ENCODE measurements around the gene SERPINE2. TPM values are rescaled to one million over a fixed set of nuclear protein-coding genes. Genes with fewer than 3 reads are reported as not detected.

The SERPINE2 gene
- total RNA-seq, 1 donor, result 1,159 TPM

DNA sequence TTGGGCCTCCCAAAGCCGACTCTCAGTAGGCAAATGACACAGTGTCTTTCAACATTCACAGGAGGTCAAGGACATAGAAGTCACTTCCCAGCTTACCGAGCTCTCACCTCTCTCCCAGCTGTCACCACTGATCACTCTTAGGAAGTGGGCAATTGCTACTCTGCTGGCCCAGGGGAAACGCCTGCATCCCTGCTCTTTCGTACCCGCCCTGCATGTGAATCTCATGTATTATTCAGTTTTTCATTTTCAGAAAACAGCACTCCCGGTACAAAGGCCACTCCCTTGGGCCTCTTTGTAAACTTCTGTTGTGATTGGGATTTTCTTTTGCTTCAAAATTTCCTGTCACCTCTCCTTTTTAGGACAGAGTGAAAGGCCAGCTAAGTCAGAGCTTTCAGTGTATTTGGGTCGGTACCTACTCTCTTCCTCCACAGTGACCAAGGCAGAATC is 66.4 kb downstream of the SERPINE2 start:
- H3K4me3 ChIP-seq (ENCODE audit: low read depth, low read length), result no peak overlapping the region
- TF ChIP-seq, protein P1, sequence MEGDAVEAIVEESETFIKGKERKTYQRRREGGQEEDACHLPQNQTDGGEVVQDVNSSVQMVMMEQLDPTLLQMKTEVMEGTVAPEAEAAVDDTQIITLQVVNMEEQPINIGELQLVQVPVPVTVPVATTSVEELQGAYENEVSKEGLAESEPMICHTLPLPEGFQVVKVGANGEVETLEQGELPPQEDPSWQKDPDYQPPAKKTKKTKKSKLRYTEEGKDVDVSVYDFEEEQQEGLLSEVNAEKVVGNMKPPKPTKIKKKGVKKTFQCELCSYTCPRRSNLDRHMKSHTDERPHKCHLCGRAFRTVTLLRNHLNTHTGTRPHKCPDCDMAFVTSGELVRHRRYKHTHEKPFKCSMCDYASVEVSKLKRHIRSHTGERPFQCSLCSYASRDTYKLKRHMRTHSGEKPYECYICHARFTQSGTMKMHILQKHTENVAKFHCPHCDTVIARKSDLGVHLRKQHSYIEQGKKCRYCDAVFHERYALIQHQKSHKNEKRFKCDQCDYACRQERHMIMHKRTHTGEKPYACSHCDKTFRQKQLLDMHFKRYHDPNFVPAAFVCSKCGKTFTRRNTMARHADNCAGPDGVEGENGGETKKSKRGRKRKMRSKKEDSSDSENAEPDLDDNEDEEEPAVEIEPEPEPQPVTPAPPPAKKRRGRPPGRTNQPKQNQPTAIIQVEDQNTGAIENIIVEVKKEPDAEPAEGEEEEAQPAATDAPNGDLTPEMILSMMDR (IDR thresholded peaks at IDR 0.05; ENCODE audit: insufficient read depth, low read length), result no peak
- DNase-seq (ENCODE audit: low read depth), result no peak

DNA sequence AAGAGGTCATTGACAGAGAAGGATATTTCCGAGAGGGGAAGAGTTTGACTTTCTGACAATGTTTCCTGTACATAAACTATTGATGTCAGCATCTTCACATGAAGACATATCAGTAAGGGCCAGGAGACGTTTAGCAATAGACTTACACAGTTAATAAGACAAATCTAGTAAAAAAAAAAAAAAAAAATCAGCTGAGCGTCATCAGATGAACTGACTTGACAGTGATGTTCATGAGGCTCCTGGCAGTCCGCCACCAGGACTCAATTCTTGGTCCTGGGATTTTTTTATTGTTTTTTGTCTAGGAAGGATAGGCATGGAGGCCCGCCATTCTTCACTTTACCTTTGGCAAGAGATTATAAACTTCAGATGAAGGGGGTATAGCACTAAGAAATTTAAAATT is 67.4 kb downstream of the SERPINE2 start:
- no peak for DNase-seq (ENCODE audit: low read depth)
- no peak overlapping the region for H3K4me3 ChIP-seq (ENCODE audit: low read depth, low read length)
- TF ChIP-seq, protein P1 (IDR thresholded peaks at IDR 0.05; ENCODE audit: insufficient read depth, low read length), result no peak

- DNase-seq (ENCODE audit: low read depth), result peak; percentile 85
- H3K4me3 ChIP-seq (ENCODE audit: low read depth, low read length), result no peak overlapping the region
- TF ChIP-seq, protein P1 (IDR thresholded peaks at IDR 0.05; ENCODE audit: insufficient read depth, low read length), result peak; percentile 84
Observed at GRCh38 chr2:223970343-223971128, 68.5 kb downstream of the SERPINE2 start.

- peak; percentile 52 for DNase-seq (ENCODE audit: low read depth)
- TF ChIP-seq, protein P1 (IDR thresholded peaks at IDR 0.05; ENCODE audit: insufficient read depth, low read length), result no peak
- no peak overlapping the region for H3K4me3 ChIP-seq (ENCODE audit: low read depth, low read length)
Observed at GRCh38 chr2:223969856-223970255, 69.2 kb downstream of the SERPINE2 start.

GRCh38 chr2:223969315-223969714 is 69.8 kb downstream of the SERPINE2 start:
- no peak for DNase-seq (ENCODE audit: low read depth)
- TF ChIP-seq, protein P1 (IDR thresholded peaks at IDR 0.05; ENCODE audit: insufficient read depth, low read length), result no peak
- H3K4me3 ChIP-seq (ENCODE audit: low read depth, low read length), result no peak overlapping the region

- peak; percentile 67 for DNase-seq (ENCODE audit: low read depth)
- TF ChIP-seq, protein P1 (IDR thresholded peaks at IDR 0.05; ENCODE audit: insufficient read depth, low read length), result no peak
- no peak overlapping the region for H3K4me3 ChIP-seq (ENCODE audit: low read depth, low read length)
Observed at GRCh38 chr2:223967981-223968380, 71.1 kb downstream of the SERPINE2 start.

Data from fibroblast of the aortic adventitia (primary cell).